Effector CD8-positive, alpha-beta T cell (primary cell): Measurements from ENCODE around the gene RNGTT.

Experiments used
- DNase-seq: peaks from one replicate; lab custom pipeline; 2025; lab: John Stamatoyannopoulos, UW

Gene RNGTT

DNA sequence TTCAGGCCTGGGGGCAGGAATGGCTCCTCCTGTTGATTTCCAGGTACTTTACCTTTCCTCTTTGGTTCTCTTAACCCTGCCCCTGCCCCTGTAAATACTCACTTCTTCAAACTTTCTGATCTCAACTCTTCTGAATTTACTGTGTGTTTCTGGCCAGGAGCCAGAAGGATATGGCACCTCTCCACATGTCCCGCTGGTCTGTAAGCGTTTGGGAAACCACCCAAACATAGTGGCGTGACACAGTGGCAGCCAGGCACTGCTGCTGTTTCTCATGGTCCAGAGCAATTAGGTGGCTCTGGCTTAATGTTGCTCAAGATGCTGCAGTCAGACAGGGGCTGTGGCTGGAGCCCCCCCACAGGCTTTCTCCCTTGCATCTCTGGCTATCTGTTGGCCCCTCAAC lies 374.5 kb downstream of the RNGTT start:
- no peak for DNase-seq

DNA sequence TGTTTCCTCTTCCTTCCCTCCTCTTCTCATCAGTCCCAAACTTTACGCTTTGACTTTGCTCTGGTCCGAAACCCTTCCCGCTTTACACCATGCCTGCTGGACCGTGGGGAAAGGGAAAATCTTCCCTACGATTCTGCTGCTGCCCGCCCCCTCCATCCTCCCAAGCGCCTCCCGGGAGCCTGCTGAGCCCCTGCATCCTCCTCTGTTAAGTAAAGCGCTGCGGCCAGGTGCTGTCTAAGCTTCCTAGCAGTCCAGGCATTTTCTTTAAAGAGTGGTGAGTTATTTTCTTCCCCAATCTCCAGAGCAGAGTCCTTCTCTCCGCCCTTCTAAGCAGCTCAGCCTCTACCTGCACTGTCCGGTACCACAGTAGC lies 376.3 kb downstream of the RNGTT start:
- no peak for DNase-seq

DNA sequence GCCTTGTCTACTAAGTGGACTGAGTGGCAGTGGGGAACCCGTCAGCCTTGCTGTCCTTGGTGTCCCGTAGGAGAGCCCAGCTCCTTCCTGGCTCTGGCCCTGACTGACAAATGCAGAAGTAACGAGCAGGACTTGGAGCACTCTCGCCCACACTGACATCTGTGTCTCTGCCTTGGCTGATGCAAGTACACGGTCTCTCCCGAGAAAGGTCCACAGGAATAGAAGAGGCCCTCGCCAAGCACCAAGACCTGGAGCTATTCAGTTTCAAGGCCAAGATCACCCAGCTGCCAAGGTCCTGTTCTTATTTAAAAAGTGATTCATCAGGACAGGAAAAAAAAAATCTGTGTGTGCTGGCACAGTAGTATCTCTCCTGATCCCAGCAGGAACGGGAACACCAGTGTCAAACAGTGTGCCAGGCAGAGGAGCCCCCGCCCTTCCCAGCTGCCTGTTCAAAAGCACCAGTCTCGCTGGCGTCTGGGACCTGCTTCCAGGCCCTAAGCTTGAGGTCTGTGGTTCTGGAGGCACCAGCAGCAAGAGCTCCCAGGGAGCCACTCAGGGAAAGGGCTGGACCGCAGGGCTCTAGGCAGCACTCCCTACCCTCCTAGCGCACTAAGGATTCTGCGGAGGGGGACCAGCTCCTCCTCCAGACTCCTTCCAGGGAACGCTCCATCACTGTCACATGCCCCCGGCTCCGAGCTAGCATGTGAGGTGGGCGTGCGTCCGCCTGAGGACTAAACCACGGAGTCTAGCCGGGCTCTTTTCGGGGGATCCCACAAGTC lies 376.9 kb downstream of the RNGTT start:
- DNase-seq, result no peak

DNA sequence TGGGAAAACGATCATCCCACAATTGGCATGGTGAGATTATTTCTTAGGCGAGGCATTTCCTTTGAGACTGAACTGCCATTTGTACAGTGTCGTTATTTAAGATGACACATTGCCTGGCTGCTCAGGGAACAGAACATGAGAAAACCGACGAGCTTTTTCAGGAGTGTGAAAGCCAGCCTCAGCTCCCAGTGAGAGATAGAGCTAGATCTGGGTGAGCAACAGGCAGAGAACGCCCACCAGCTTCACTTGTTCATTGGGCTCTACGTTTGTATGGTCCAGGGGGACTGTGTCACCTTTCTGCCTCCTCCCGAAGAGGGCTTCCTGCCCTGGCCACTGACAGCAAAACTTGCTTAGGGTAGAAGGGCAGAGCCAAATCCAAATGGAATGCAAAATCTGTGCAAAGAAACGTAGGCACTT lies 378.1 kb downstream of the RNGTT start:
- no peak for DNase-seq

DNA sequence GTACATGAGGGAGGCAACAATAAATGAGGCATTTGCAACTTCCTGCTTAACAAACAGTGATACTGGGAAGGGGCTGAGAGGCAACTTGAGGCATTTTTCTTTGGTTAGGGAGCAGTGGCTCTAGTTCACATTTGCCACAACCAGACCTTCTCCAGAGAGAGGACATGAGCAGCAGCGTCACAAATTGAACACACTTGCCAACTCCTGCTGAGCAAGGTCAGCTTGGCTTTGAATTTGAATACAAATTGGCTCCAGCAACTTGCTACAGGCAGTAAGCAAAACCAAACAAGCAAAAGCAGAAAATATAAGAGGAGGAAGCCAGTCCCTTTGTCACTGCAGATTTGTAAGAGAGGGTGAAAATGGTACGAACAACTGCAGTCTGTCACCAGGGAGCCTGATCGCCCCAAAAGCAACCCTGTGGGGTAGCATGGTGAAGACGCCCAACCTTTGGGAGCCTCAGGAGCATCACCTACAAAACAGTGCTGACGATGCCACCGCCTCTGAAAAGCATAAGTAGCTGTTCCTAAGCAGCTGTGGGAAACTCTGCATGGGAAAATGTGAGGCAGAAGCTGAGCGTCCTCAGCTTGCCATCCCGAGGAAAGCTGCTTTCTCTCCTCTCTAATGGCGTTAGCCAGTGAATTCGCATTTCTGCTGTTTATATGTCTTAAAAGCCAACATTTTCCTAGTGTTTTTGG lies 378.7 kb downstream of the RNGTT start:
- no peak for DNase-seq

DNA sequence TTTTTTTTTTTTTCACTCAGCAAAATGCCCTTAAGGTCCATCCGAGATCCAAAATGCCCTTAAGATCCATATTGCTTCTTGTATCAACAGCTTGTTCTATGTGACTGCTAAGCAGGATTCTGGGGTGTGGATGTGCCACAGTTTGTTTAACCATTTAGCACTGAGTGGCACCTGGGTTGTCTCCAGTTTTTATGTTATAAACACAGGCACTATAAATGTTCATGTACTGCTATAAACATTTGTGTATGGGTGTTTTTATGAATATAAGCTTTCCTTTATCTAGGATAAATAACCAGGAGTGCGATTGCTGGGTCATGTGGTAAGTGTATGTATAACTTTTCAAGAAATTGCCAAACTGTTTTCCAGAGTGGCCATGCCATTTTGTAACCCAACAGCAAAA lies 386.0 kb downstream of the RNGTT start:
- no peak for DNase-seq

DNA sequence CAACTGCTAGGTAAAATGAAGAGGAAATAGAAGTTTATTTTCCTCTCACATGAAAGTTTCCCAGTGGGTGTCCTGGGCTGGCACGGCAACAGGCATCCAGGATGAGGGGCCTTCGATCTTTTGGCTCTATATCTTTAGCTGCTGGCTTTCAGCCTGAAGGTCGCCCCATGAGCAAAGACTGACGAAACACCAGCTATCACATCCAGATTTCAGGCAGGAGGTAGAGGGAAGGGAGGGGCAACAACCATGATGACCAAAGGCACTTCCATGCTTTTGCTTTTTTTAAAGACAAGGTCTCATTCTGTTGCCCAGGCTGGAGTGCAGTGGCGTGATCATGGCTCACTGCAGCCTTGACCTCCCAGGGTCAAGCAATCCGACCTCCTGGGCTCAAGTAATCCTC lies 387.9 kb downstream of the RNGTT start:
- no peak for DNase-seq

DNA sequence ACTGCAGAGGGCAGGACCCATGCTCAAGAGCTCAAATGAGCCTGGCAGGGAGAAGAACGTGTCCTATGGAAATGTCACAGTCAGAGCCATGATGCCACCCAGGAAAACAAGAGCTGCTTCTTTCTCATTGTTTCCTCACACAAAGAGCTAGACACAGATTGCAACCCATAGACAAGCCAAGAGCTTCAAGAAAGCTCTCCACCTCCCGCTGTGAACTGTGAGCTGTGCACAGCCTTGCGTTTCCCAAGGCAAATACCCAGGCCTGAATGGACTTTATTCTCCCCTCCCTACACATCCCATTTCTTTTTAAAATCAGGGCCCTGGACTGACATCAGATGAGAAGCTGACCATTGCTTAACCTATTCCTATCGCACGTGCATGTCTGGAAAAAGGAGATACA lies 388.8 kb downstream of the RNGTT start:
- DNase-seq, result no peak

DNA sequence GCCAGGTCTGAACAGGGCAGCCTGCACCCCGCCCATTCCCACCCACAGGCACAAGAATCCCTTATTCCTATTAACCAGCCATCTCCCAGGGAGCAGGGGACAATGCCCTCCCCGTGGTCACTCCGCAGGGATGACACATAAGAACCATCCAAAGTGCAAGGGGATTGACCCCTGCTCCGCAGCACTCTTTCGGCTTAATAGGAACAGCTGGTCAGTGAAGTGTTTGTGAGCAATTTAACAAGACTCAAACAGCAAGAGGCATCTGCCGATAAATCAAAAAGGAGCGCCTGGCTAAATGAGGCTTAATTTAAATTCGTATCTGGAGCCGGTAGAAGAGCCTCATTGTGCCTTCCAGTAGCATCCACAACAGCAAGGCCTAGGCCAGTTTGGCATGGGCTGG lies 389.4 kb downstream of the RNGTT start:
- DNase-seq, result no peak

DNA sequence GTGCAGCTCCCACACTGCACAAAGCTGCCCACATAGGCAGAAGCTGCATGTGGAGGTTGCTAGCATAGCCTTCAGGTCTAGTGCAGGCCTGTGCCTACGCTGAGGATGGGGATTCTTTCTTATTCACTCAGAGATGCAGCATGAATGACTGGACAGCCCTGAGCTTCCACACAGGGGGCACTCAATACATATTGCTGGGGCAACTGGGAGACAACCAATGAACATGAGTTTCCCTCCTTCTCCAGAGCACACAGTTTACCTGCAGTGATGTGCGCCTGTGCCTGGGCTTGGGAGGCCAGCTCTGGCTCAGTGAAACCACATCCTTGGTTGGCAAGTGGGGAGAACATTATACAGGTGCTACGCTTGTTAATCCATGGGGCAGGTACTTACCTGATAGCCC lies 389.9 kb downstream of the RNGTT start:
- DNase-seq, result no peak

DNA sequence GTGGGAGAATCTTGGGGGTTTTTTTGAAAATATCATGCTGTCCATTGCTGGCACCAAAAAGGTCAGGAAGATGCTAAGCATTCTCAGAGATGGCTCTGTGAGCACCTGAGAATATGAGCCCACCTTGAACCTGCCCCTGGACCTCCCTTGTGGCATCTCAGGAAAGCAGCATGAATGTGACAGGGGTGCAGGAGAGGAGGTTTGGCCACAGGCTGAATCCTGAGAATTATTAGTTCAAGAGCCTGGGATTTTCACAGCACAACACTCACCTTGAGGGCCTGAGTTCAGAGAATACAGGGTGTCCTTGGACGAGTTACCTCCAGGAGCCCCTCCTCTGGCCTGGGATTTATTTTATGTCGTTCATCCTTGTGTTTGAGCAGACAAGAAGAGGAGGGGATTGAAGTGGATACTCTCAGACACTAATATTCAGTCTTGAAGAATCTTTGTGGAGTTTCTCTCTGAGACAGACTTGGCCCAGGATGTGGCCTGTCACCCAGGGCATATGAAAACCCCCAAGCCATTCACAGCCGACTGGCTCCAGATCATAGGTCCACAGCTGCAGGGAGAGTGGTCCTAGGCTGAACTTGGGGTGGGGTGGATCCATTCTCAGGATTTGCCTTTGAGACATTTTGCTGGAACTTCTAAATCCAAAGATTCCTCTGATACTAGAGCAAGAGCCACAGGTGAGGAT lies 390.8 kb downstream of the RNGTT start:
- no peak for DNase-seq

DNA sequence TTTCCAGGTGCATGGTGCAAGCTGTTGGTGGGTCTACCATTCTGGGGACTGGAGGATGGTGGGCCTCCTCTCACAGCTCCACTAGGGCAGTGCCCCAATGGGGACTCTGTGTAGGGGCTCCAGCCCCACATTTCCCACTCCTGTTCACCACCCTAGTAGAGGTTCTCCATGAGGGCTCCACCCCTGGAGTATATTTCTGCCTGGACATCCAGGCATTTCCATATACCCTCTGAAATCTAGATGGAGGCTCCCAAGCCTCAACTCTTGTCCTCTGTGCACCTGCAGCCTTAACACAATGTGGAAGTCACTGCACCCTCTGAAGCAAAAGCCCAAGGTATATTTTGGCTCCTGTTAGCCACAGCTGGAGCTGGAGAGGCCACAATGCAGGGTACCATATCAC lies 393.5 kb downstream of the RNGTT start:
- DNase-seq, result no peak

DNA sequence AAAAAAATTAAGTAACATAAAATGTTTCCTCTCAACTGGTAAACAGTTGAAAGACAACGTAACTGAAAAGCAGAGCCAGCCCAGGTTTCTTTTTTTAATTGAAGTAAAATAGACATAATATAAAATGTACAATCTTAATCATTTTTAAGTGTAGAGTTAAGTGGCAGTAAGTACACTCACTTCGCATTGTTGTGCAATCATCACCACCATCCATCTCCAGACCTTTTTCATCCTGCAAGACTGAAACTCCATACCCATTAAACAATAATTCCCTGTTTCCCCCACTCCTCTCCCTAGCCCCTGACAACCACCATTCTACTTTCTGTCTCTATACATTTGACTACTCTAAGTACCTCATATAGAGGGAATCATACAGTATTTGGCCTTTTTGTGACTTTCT lies 395.7 kb downstream of the RNGTT start:
- no peak for DNase-seq

DNA sequence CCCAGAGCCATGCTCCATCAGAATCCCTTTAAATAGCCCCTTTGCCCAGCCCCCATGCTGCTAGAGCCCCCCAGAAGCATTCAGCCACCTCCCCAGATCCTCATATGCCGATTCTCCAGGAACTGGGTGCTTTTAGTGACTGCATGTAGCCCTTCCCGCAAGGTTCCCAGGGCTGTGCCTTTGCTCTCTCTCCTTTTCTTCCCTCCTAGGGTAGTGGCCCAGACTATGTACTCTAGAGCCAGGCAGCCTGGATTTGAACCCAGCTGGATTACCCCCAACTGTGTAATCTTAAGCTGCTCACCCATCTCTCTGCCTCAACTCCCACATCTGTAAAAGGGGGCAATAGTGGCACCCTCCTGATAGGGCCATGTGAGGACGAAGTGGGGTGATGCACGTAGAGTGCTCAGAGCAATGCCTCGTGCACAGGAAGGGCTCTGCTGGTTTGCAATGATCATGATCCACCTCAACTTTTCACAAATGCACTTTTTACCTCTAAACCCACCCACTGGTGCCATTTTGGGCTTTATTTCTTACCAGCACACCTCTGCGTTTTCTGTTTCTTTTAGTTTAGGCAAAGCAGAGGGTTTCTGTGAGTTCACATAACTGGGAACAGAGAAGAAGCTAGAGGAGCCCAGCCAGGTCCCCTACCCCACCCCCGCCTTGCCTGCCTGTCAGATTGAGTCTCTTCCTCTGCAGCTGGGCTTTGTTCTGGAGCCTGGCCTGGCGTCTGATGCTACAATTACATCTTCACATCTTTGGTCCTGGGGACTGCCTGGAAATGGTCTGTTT lies 396.5 kb downstream of the RNGTT start:
- no peak for DNase-seq

DNA sequence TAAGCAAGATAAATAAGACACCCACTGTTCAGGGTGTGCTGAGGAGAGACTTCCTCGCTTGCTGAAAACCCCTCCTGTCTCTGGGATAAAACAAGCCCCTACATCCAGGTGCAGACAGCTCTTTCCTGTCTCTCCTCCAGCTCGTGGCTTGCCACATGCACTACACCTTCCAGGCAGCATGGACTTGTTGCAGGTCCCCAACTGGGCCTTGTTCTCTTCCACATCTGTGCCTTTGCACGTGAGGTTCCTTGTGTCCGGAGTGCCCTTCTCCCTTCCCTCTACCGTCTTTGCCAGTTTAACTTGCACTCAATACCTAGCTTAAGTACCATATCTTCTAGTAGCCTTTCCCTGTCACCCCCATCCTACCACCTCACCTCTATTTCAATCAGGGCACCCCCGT lies 397.6 kb downstream of the RNGTT start:
- DNase-seq, result no peak

DNA sequence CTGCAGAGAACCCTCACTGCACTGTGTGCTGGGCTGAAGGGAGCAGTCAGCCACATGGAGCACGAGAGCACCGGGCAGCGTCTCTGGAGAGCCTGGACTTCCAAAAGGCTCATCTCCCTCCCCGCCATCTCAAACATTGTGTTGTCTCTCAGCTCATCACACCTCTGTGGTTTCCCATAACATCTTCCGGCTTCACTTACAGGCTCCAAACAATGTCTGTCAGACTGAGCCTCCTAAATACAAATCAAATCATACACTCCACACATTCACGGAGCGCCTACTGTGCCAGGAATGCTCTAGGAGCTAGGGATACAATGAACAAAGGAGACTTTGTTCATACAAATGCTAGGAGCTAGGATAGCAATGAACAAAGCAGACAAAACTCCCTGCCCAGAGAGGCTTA lies 398.0 kb downstream of the RNGTT start:
- no peak for DNase-seq

DNA sequence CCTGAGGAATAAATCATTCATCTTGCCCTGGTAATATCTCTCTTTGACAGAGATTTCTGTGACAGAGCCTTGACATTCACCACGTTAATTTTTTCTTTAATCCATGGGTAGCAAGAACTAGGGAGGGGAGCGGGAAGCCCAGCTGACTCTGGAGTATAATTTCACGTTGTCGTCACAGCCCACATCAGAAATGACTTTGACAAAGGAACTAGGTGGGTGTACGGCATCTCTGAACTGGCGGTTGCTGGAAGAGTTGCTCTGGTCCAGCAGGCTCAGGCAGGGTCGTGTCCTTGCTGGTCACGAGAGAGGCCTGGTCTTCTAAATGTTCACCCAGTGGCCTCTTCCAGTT lies 400.2 kb downstream of the RNGTT start:
- DNase-seq, result no peak

DNA sequence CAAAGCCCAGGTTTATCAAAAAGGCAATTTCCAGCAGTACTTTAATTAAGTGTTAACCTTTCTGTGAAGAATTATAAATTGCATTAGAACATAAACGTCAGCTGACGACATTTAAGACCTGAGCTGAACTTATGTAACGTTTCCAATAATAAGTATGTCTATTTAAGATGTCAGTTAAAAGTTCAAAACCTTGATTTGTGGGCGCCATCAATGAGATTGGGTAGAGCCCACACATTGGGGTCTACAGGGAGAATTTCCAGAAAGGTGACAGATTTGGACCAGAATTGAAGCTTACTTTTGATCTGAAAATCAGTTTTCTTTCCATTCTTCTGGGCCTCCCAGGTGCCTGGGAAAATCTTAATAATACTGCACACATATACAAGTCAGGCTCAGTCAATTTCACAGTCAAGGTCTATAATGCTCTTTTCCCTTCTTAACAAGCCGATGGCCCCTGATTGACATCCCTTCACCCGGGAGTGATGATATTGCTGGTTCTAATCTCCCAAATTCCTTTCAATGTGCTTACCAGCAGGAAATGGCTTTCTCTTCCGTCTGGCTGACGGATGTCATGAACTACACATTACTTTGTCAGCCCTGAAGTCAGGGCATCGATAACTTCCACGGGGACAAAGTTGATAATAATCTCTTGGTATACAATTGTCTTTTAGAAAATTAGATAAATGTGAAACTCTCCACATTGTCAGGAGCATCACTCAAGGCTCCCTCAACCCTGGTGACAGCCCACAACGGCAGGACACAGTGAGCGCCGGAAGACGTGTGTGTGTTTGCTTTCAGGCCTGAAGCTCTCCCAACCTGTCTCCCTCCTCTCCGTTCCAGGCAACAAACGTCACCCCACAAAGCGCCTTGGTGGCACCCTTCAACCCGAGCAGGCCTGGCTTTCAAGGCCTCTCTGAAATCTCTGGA lies 400.8 kb downstream of the RNGTT start:
- DNase-seq, result no peak

DNA sequence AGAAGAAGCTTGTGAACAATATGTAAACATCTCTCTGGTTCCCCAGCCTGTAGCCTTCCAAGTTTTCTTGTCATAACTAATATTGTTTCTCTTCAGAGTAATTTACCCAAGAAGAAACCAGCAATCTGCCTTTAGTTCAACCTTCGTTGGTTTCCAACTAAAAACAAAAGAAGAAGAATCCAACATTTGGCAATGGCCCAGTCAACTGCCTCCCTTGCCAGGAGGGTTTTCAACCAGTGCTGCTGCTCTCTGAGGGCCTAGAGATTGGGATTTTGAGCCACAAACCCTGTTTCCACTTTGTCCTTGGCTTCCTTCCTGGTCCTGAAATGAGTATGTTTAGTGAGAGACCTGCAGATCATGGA lies 401.5 kb downstream of the RNGTT start:
- no peak for DNase-seq

DNA sequence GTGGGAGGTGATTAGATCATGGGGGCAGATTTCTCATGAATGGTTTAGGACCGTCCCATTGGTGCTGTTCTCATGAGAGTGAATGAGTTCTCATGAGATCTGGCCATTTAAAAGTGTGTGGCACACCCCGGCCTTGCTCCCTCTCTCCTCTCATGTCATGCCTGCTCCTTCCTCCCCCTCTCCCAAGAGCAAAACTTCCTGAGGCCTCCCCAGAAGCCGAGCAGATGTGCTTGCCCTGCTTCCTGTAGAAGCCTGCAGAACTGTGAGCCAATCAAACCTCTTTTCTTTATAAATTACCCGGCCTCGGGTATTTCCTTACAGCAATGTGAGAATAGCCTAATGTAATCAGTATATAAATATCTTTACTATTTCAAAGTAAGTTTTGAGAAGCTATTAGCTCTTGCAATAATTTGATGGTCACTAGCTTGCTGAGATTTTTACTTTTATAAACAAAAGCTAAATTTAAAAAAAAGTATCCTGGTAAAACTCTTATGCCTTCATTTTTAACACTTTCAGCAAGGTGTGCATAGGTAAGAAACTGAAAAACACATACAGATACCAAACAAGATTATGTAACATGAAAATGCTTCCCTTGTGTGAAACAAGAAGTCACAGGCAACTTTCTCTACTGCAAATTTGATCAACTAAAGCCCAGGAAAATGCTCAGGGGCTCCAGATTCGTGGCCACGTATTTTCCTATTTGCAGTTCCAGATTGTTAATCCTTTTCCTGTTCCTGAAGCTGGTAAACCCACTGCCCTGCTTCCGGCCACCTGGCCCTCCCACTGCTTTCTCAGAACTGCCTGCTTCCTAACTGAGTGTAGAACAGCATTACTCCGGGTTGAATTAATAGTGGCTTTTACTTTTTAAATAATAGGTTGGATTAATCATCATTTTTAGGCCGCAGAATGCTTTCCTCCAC lies 402.1 kb downstream of the RNGTT start:
- no peak for DNase-seq
